Frontal cortex (tissue), 4 donors: ENCODE measurements around the gene PTPRN2. TPM values are rescaled to one million over a fixed set of nuclear protein-coding genes. Genes with fewer than 3 reads are reported as not detected.

Experiments used
- DNase-seq, 2 donors: peaks; one replicate each; pipeline ENCODE4 v3.0.0; 2012; ENCODE audit warnings: low spot score in 2 of 2
- FAIRE-seq: peaks from 2 replicates; lab custom pipeline; 2012; peaks lifted over from hg19 to GRCh38; lab: Jason Lieb, UNC
- total RNA-seq: library from RNA; depleted of rRNA; stranded (reverse); fragments of >200 nt; gene quantifications from one replicate; pipeline ENCODE4 v1.2.3, GENCODE V29; 2014
- donor health status: control.
- donor health status: control.
- donor health status: control.

Gene PTPRN2
- total RNA-seq, 1 donor from 2014 or later = 52.2 TPM

DNA sequence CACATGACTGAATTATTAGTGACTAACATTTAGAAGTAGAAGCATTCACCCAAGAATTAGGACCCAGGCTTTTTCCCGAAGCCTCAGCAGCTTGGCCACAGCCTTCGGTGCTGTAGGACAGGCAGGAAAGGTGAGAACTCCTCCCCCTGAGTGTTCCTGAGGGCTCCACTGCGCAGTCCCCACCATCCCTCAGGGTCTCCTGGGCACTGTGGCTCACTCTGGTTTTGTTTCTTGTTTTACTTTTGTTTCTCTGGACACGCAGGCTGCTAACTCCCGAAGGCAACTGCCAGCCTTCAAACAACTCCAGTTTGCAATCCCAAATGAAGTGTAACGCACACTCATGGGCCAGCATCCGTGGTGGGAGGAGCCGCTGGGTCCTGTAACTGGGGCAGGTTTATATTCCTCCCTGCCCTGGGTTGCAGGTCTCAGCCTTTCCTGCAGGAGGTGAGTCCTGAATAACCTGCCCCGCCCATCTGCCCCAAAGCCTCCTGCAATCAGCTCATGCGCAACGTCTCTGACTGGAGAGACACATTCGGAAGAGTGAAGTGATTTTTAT is 492.9 kb downstream of the PTPRN2 start:
- FAIRE-seq (no peak), DNase-seq (no peak)

DNA sequence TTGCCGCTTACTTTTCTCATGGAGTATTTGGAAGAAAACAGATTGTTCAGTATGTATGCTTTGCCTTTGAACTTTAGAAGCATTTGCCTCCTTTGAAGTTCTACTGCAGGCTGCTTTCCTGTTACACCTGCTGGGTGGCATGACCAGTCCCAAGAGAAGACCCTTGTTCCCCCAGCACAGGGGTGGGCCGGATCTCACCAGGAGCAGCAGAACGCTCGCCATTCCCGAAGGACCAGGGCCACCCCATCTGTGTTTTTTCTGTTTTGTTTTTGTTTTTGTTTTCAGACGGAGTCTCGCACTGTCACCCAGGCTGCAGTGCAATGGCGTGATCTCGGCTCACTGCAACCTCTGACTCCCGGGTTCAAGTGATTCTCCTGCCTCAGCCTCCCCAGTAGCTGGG is 493.6 kb downstream of the PTPRN2 start:
- DNase-seq (no peak), FAIRE-seq (no peak)

DNA sequence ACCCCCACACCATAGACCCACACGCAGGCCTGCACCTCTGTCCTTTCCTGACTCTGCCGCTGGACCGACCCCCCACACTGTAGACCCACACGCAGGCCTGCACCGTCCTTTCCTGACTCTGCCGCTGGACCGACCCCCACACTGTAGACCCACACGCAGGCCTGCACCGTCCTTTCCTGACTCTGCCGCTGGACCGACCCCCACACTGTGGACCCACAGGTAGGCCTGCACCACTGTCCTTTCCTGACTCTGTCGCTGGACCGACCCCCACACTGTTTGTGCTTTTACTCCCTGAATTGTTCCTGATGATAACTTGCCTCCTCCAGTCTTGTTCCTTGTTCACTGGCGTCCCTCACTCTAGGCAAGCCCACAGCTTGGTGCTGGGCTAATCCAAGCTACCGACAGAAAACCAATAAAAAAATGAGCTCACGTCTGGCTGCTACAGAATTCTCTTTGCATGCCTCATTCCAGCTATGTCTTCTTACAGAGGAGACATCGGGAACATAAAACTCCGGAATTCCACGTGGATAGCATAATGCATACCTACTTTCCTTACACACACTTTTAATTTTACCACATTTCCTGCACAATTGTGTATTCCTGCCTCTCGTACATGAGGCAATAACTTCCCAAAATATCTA is 494.3 kb downstream of the PTPRN2 start:
- no peak for FAIRE-seq

DNA sequence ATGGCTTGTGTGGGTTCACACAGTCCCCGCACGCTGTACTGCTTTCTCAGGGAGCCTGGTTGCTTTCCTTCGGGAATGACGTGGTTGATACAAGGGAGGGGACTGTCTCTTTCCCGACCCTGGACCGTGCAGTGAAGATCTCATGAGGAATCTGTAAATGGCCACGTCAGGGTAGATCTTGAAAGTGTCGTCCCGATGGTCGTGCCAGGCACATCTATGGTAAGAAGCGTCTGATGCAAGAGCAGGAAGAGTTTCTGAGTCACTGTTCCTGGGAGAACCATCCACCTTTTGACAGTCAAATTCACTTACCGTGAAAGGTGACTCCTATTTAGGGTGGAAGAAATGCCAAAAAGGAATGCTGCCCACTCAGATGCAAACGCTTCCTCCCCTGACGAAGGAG is 500.4 kb downstream of the PTPRN2 start:
- DNase-seq (no peak), FAIRE-seq (no peak)

More for the DNA sequence above, 494.3 kb downstream of the PTPRN2 start:
- DNase-seq = no peak

GRCh38 chr7:158085741-158086695 is 501.6 kb downstream of the PTPRN2 start:
- FAIRE-seq (no peak), DNase-seq (no peak)

- no peak for FAIRE-seq
- no peak for DNase-seq
Measured at GRCh38 chr7:158084555-158084954, 503.1 kb downstream of the PTPRN2 start.

- DNase-seq (no peak), FAIRE-seq (no peak)
Measured at GRCh38 chr7:158083526-158084310, 503.9 kb downstream of the PTPRN2 start.

DNA sequence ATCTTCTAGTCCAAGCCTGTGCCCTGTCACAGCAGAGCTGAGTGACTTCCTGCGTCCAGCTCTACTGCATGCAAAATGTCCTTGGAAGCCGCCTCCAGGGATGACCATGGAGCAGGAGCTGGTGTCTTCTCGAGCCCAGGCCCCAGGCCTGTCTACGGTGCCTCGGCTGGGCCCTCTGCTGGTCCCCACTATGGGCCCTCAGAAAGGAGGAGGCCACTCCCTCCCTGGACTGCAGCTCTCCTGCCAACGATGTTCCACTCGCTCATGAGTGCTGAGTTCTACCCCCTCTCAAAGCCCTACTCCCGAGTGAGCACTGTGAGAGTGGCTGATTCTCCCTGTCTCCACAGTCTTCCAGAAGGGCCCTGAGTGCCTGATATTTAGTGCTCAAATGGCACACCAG is 504.9 kb downstream of the PTPRN2 start:
- DNase-seq (no peak), FAIRE-seq (no peak)

DNA sequence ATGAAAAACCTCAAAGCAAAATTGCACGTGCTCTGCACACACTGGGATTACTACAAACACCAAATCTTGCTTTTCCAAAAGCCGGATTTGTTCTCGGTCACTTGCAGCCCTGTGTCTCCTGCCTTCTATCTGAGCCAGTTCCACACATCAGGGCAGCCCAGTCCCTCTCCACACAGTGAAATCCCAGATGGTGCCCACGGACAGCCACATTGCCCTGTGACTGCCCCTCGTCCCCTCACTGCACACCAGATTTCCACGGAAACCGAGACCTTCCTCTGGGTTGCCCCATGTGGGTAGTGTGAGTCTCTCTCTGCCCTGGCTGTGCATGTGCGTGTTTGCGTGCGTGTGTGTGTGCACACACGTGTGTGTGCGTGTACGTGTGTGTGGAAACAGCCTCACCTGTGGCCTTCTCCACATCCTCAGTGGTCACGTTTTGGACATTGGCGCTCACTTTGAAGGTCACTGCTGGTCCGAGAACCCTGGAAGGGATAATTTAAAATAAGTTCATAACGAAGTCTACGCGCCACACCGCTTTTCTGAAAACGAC is 506.7 kb downstream of the PTPRN2 start:
- no peak for FAIRE-seq

DNA sequence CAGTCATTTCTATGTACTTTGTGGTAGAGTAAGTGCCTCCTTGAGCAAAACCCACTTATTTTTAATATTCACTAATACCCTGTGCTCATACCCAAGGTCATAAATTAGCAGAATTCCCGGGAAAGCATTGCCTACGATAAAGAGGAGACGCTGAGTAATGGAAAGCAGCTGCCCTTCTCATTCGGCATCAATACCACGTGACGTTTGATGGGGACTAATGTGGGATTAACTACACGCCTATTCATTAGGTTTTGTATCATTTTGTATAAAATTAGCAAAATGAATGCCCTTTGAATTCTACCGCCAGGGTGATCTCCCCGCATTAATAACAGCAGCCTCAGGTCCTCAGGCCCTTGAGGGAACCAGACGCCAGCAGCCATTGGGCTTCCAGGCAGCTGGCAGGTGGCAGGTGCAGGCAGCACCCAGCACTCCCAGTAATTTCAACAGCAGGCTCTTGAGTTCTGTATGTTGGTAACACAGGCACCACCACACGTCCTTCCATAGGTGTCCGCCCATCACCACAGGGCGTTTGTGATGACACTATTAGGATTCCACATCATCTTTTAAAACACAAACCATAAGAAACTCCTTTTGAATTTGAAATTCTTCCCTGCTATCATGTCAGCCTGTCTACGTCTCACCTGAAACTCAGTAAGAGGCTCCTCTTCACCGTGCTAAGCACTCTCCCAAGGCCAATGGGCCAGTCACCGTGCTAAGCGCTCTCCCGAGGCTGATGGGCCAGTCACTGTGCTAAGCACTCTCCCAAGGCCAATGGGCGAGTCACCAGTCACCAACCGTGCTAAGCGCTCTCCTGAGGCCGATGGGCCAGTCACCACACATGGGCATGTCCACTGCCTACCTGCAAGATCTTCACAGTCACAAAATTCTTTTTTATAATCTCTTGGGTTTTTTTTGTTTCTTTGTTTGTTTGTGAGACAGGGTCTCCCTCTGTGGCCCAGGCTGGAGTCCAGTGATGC is 509.4 kb downstream of the PTPRN2 start:
- no peak for FAIRE-seq
- no peak for DNase-seq

More for the DNA sequence above, 506.7 kb downstream of the PTPRN2 start:
- no peak for DNase-seq

GRCh38 chr7:158077151-158077840 is 510.3 kb downstream of the PTPRN2 start:
- no peak for DNase-seq
- no peak for FAIRE-seq

DNA sequence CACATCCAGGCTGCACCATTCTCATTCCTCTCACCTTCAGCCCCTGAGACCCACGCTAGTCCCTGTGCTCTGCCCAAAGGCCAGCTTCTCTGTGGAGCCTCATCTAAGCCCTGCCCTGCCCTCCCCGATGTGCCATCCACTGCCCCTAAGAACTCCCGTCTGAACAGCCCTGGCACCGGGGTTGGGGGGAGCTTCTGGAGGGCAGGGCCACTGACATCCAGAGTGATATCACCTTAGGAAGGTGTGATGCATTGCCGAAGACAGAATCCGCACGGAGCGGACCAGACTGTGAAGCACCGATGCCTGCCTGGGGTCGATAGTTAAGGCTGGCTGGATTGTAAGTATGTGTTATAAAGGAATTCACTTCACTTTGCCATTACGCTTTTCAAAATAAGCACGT is 511.0 kb downstream of the PTPRN2 start:
- DNase-seq (no peak), FAIRE-seq (no peak)

GRCh38 chr7:158076215-158076614 is 511.4 kb downstream of the PTPRN2 start:
- FAIRE-seq = no peak
- no peak for DNase-seq

DNA sequence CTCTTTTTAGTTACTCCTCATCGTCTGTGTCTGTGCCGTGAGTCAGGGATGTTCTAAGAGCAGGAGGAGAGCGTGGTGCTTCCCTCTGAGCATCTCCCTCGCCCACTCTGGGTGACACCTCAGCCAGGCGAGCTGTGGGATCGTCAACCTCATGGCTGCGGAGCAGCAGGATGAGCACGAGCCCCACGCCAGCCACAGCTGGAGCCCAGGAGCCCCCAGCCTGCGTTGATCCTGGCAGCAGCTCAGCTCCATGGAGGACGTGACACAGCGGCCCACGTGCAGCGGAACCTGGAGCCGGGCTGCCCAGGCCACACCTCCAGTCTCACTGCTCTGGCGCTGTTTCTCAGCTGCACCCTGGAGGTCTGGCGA is 512.0 kb downstream of the PTPRN2 start:
- DNase-seq = peak in 1 of 2 donors; percentile 49
- FAIRE-seq = no peak

DNA sequence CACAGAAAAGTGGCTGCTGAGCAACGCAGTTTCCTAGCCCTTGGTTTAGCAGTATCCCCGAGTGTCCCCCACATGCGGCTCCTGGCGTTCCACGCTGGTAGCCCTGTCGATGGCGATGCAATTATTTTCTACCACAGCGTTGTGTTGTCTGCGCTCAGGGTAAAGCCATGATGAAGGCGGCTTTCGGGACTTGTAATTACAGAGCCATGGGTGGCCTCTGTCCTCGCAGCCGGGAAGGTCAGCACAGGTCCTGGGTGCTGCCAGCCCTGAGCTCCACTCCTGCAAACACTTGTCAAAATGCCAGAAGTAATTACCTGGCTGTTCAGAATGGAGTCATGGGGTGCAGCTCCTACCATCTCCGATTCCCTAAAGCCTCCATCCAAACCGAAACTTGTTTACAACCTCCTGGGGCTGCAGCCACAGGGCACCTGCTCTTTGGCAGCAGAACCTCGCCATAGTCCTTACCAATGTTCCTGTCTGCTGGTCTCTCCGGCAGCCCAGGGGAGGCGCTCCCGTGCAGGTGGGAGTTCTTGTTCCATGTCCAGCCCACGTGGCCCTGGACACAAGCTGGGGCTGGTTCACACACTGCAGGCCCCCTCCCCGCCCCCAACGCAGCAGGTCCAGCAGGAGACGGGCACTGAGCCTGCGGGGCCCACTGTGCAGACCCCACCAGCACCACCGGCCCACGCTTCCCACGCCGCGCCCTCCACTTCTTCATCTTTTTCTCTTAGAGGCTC is 512.6 kb downstream of the PTPRN2 start:
- FAIRE-seq (no peak), DNase-seq (no peak)

DNA sequence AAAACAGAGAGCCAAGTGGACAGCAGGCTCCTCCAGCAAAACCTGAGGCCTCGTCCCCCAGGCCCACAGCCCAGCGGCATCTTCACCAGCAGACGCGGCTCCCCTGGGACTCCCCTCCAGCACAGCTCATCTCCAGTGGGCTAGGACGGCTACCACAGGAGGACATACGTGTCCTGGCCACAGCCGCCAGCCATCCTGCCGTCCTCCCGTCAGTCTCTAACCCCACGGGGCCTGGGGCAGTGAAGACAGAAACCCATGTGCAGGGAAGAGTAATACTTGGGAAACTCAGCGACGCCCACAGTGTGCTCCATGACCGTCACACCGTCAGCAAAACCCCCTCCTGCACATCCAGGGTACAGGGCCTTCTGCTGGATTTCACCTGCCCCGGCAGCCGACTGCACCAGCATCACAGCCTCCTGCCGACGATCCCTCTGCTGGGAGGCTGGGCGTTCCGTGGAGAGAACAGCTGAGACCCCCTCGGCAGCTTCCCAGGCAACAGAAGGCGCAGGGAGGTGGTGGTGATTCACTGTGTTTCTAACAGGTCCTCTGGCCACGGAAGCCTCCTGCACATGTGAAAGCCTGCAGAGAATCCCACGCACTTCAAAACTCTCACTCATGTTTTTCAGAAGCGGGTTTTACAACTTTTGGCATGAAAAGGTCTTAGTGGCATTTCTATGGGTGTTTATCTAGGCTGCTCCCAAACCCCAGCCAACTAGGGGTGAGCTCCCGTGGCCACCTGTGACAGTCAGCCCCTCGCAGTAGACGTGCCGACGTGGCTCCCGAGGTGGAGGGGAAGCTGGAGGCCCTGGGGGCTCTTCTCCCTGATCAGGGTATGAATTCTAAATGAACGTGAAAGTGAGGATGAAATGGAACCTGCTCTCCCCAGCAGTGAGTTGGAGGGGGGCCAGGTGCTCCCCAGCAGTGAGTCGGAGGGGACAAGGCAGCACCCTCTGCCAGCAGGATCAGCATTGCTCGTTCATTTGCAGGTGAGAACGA is 513.5 kb downstream of the PTPRN2 start:
- no peak for DNase-seq
- no peak for FAIRE-seq
